H1 (cell line): ENCODE measurements around the gene KRTAP1-3. TPM values are rescaled to one million over a fixed set of nuclear protein-coding genes. Genes with fewer than 3 reads are reported as not detected.
"Not testable (repeated sequence)": the region's sequence is repeated elsewhere in the genome, so short reads cannot be mapped to it uniquely, and the experiment has no call there.

Experiments used
- CTCF ChIA-PET: fragments of 300-600 bp; sonication (Branson Sonifier 250); formaldehyde crosslinking; loops from one replicate; lab custom pipeline; 2021; ENCODE audit not compliant: partially characterized antibody; lab: Charles Lee
- POLR2A ChIA-PET: fragments of 300-600 bp; sonication (Branson Sonifier 250); formaldehyde crosslinking; loops from one replicate; lab custom pipeline; 2021; ENCODE audit warnings: inconsistent platforms; ENCODE audit not compliant: partially characterized antibody; lab: Charles Lee
- DNase-seq, 2 experiments: peaks; one replicate each; pipeline versions ENCODE4 v3.0.0 to v3.0.0-alpha.2; 2010 to 2022; ENCODE audit warnings: low spot score in 2 of 2, low read depth in 1 of 2, mixed read lengths in 1 of 2
- FAIRE-seq: peaks from 2 replicates; lab custom pipeline; 2011; peaks lifted over from hg19 to GRCh38; lab: Jason Lieb, UNC
- H2AFZ ChIP-seq: 2 replicates; pipeline ENCODE4 v1.8.1; 2012; ENCODE audit warnings: low read length, inconsistent platforms
- H2AK5ac ChIP-seq: 2 replicates; pipeline ENCODE4 v1.6.1; 2013; ENCODE audit warnings: low read depth, low read length
- H2BK120ac ChIP-seq: replicated peaks from 2 replicates; pipeline ENCODE3; 2013; ENCODE audit warnings: low read depth, low read length, inconsistent platforms
- H2BK12ac ChIP-seq: 2 replicates; pipeline ENCODE4 v1.6.1; 2013; ENCODE audit warnings: low read depth, low read length
- H2BK15ac ChIP-seq: 2 replicates; pipeline ENCODE4 v1.6.1; 2013; ENCODE audit warnings: low read length
- H2BK20ac ChIP-seq: 2 replicates; pipeline ENCODE4 v1.6.1; 2013; ENCODE audit warnings: low read length
- H2BK5ac ChIP-seq: 2 replicates; pipeline ENCODE4 v1.6.1; 2013; ENCODE audit warnings: low read depth, low read length
- H3K14ac ChIP-seq: 2 replicates; pipeline ENCODE4 v1.6.1; 2013; ENCODE audit warnings: inconsistent platforms; ENCODE audit not compliant: insufficient read length
- H3K18ac ChIP-seq: 2 replicates; pipeline ENCODE4 v1.6.1; 2013; ENCODE audit warnings: low read length; ENCODE audit errors: extremely low read depth
- H3K23ac ChIP-seq: 2 replicates; pipeline ENCODE4 v1.6.1; 2013; ENCODE audit warnings: inconsistent platforms; ENCODE audit not compliant: insufficient read length
- H3K23me2 ChIP-seq: 2 replicates; pipeline ENCODE4 v1.6.1; 2013; ENCODE audit warnings: low read depth, low read length
- H3K27ac ChIP-seq: 2 replicates; pipeline ENCODE4 v1.6.1; 2011; ENCODE audit warnings: low read depth, low read length, inconsistent platforms
- H3K27me3 ChIP-seq, 4 experiments: replicated peaks in 1 of 4; 1 replicate in 1 of 4; 2 replicates in 3 of 4; pipeline versions ENCODE4 v1.6.1 to v1.8.1; 2011 to 2013; ENCODE audit warnings: low read length in 3 of 4, mild to moderate bottlenecking in 3 of 4, inconsistent platforms in 2 of 4, mixed read lengths in 2 of 4, moderate library complexity in 1 of 4; ENCODE audit not compliant: control insufficient read depth in 3 of 4, insufficient read depth in 3 of 4; ENCODE audit errors: extremely low read depth in 1 of 4
- H3K36me3 ChIP-seq, 4 experiments: 2 replicates each; pipeline versions ENCODE4 v1.6.1 to v1.8.1; 2011 to 2013; ENCODE audit warnings: mild to moderate bottlenecking in 4 of 4, low read length in 3 of 4, moderate library complexity in 2 of 4, control low read depth in 1 of 4, inconsistent platforms in 1 of 4; ENCODE audit not compliant: insufficient read depth in 4 of 4, control insufficient read depth in 2 of 4
- H3K4ac ChIP-seq: replicated peaks from 2 replicates; pipeline ENCODE3; 2013; ENCODE audit warnings: low read length, low read depth, mixed read lengths, inconsistent platforms; ENCODE audit not compliant: insufficient read length
- H3K4me1 ChIP-seq, 4 experiments: replicated peaks in 1 of 4; 1 replicate in 1 of 4; 2 replicates in 3 of 4; pipeline versions ENCODE4 v1.6.1 to v1.8.1; 2011 to 2013; ENCODE audit warnings: low read length in 3 of 4, inconsistent platforms in 2 of 4, mixed read lengths in 1 of 4; ENCODE audit not compliant: insufficient read depth in 4 of 4, control insufficient read depth in 3 of 4
- H3K4me2 ChIP-seq, 2 experiments: 2 replicates each; pipeline versions ENCODE4 v1.6.1 to v1.8.1; 2011 to 2013; ENCODE audit warnings: low read depth in 2 of 2, low read length in 2 of 2, control low read depth in 1 of 2, inconsistent platforms in 1 of 2, mild to moderate bottlenecking in 1 of 2; ENCODE audit not compliant: insufficient read depth in 1 of 2
- H3K4me3 ChIP-seq, 4 experiments: fragments of 200-600, 300-600 bp in 1 of 4; sonication (generic), shearing (Covaris generic), sonication (Bioruptor Twin) in 1 of 4; 2 replicates each; pipeline versions ENCODE4 v1.5.1 to v1.8.1; 2011 to 2016; ENCODE audit warnings: low read length in 4 of 4, low read depth in 3 of 4, control low read depth in 2 of 4, inconsistent platforms in 2 of 4, mild to moderate bottlenecking in 2 of 4, mixed read lengths in 1 of 4, moderate library complexity in 1 of 4; ENCODE audit not compliant: insufficient read depth in 2 of 4; ENCODE audit errors: extremely low read depth in 1 of 4
- H3K56ac ChIP-seq: replicated peaks from 2 replicates; pipeline ENCODE3; 2013; ENCODE audit warnings: low read depth, mild to moderate bottlenecking, mixed read lengths, low read length, inconsistent platforms; ENCODE audit not compliant: insufficient read length
- H3K79me1 ChIP-seq: 2 replicates; pipeline ENCODE4 v1.6.1; 2013; ENCODE audit warnings: low read depth, low read length, control low read depth
- H3K79me2 ChIP-seq, 2 experiments: 2 replicates each; pipeline versions ENCODE4 v1.6.1 to v1.8.1; 2012 to 2013; ENCODE audit warnings: low read length in 2 of 2, mild to moderate bottlenecking in 2 of 2, inconsistent platforms in 1 of 2; ENCODE audit not compliant: insufficient read depth in 2 of 2, control insufficient read depth in 1 of 2
- H3K9ac ChIP-seq, 4 experiments: replicated peaks in 1 of 4; 1 replicate in 1 of 4; 2 replicates in 3 of 4; pipeline versions ENCODE4 v1.6.1 to v1.8.1; 2011 to 2013; ENCODE audit warnings: low read depth in 3 of 4, low read length in 3 of 4, control low read depth in 2 of 4, mild to moderate bottlenecking in 2 of 4, moderate library complexity in 2 of 4, inconsistent platforms in 1 of 4; ENCODE audit errors: extremely low read depth in 1 of 4
- H3K9me3 ChIP-seq, 2 experiments: 2 replicates each; pipeline versions ENCODE4 v1.6.1 to v1.8.1; 2012 to 2013; ENCODE audit warnings: mild to moderate bottlenecking in 2 of 2, moderate library complexity in 2 of 2, control low read depth in 1 of 2, inconsistent platforms in 1 of 2, low read depth in 1 of 2, low read length in 1 of 2, mixed read lengths in 1 of 2; ENCODE audit not compliant: insufficient read depth in 2 of 2
- H4K20me1 ChIP-seq, 2 experiments: replicated peaks in 1 of 2; 2 replicates each; pipeline versions ENCODE3 to v1.8.1; 2011 to 2013; ENCODE audit warnings: inconsistent platforms in 2 of 2, low read length in 2 of 2, mild to moderate bottlenecking in 1 of 2; ENCODE audit not compliant: insufficient read depth in 2 of 2, control insufficient read depth in 1 of 2
- H4K5ac ChIP-seq: 2 replicates; pipeline ENCODE4 v1.6.1; 2013; ENCODE audit warnings: low read length, low read depth, mixed read lengths, inconsistent platforms; ENCODE audit not compliant: insufficient read length
- H4K8ac ChIP-seq: 2 replicates; pipeline ENCODE4 v1.8.0; 2013; ENCODE audit warnings: mild to moderate bottlenecking, moderate library complexity, low read length, inconsistent platforms; ENCODE audit not compliant: insufficient read depth; ENCODE audit errors: extremely low read depth
- H4K91ac ChIP-seq: replicated peaks from 2 replicates; pipeline ENCODE3; 2013; ENCODE audit warnings: low read length, mixed read lengths, inconsistent platforms; ENCODE audit not compliant: insufficient read length
- RAD21 ChIP-seq, 2 experiments: IDR thresholded peaks in 1 of 2; conservative IDR thresholded peaks in 1 of 2; 2 replicates each; pipeline ENCODE4 v1.6.1; 2011; ENCODE audit warnings: low read depth in 2 of 2, low read length in 2 of 2, improper control_type of control experiment in 1 of 2, inconsistent platforms in 1 of 2, mild to moderate bottlenecking in 1 of 2, moderate library complexity in 1 of 2
- WGBS, 2 experiments: shearing (Covaris generic) in 1 of 2; methylation state at CpG; one replicate each; pipeline versions ENCODE4 v1.1.6 to v1.1.7; 2013 to 2015; ENCODE audit warnings: low lambda C conversion rate in 2 of 2, mixed read lengths in 2 of 2, inconsistent platforms in 1 of 2, low coverage in 1 of 2, missing lambda C conversion rate in 1 of 2; ENCODE audit not compliant: insufficient replicate concordance in 2 of 2, insufficient coverage in 1 of 2, insufficient read length in 1 of 2; ENCODE audit errors: extremely low coverage in 1 of 2, missing lambda C conversion rate in 1 of 2; 5-methylcytosine and 5-hydroxymethylcytosine counted together
- polyA plus RNA-seq, 7 experiments: library from polyadenylated mRNA; depleted of rRNA in 3 of 7; stranded (reverse) in 5 of 7; unstranded in 2 of 7; fragments of >200 nt in 5 of 7; fragments of 200-250 nt in 2 of 7; gene quantifications; 1 replicate in 5 of 7; 2 replicates in 1 of 7; 4 replicates in 1 of 7; pipeline versions ENCODE4 v1.2.1 to v1.2.3, GENCODE V29; 2011 to 2013; ENCODE audit warnings: missing spikeins in 2 of 7, mixed read lengths in 2 of 7
- total RNA-seq: library from RNA; stranded (reverse); fragmentation: NEBNext Ultra II Directional; extraction: Animal tissue kit (Norgen Biotek cat#: 25700); gene quantifications from 2 replicates; pipeline ENCODE4 v1.2.1, GENCODE V29; 2021

The KRTAP1-3 gene
- total and polyA plus RNA-seq, 2 of the 8 experiments (the other 6 are each of a cell fraction or from before 2014, with no cell fraction given), result not detected

DNA sequence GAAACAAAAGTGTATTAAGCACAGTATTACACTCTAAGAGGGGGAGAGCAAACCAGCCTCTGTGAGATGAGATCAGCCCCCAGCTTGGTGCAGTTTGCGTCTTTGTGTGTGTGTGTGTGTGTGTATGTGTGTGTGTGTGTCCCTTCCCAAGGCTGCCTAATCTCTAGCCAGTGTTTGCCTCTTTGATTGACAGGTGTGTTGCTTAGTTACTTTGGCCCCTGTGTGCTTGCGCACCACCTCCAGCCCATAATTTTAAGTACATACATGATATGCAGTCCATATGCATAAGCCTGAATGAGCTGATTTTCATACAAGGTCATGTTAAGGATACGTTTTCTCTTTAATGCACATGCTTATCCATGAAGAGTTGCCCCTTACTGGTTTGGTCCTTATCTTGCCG lies 32.9 kb downstream of the KRTAP1-3 start:
- Histone ChIP-seq H4K8ac (no peak overlapping the region), H3K18ac (no peak overlapping the region)
- CTCF ChIA-PET, result interaction anchor here (1.0 kb wide), 1 partner anchor 38 kb away, joined by 3 read pairs; no protein-coding TSS in a partner anchor

DNA sequence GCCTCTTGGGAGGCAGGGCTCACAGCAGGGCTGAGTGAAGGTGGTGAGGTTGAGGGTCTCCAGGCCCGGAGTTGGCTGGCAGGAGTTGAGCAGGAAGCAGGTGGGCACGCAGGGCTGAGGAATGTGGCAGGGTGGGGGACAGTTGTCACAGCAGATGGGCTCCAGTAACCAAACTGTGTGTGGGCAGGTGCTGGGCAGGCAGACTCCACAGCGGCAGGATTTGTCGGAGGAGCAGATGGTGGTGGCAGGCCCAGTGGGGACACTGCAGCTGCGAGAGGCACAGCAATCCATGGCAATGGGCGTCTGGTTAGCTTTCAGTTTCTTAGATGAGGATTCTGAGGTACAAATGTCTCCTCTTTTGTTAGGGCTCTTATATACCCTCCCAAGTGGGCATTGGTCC lies 35.1 kb downstream of the KRTAP1-3 start, which contains the start of gene KRTAP3-2:
KRTAP3-2 (minus strand) TSS at position 344 of the 400 bp plus-strand sequence; CDS start at position 291, 53 bp downstream.
- H4K91ac ChIP-seq, H3K27ac ChIP-seq, H4K8ac ChIP-seq, H3K14ac ChIP-seq, H3K79me2 ChIP-seq, POLR2A ChIA-PET, H3K36me3 ChIP-seq, H3K18ac ChIP-seq, H3K79me1 ChIP-seq, H2BK12ac ChIP-seq, H3K4me3 ChIP-seq, H2AK5ac ChIP-seq, H3K4me1 ChIP-seq, DNase-seq, H3K4ac ChIP-seq, H2BK120ac ChIP-seq, CTCF ChIA-PET, H3K9ac ChIP-seq, H3K56ac ChIP-seq, H2BK20ac ChIP-seq, H3K23ac ChIP-seq, H3K27me3 ChIP-seq, H2BK15ac ChIP-seq, H4K5ac ChIP-seq, H3K4me2 ChIP-seq, H3K23me2 ChIP-seq, FAIRE-seq, H3K9me3 ChIP-seq, H2AFZ ChIP-seq, H2BK5ac ChIP-seq, H4K20me1 ChIP-seq: not testable (repeated sequence)
- 78% methylated on average over 5 of the region's 6 CpGs; no CpG with 5 or more reads in 1 of the 2 experiments for WGBS, 2 experiments

More for the DNA sequence above, 32.9 kb downstream of the KRTAP1-3 start:
- no peak overlapping the region for H3K9ac ChIP-seq
- no peak overlapping the region for H3K4me3 ChIP-seq
- no peak overlapping the region for H2AK5ac ChIP-seq
- H4K5ac ChIP-seq, result no peak overlapping the region
- no peaks in the 10 kb centered on the region for H3K27me3 ChIP-seq
- no peak overlapping the region for H2BK15ac ChIP-seq
- TF ChIP-seq RAD21 (IDR thresholded peaks at IDR 0.05 in 1 of 2, conservative IDR thresholded peaks at IDR 0.05 in 1 of 2; ENCODE audit: low read depth in 2 of 2, low read length in 2 of 2), result no peak
- H3K56ac ChIP-seq, result no peak overlapping the region
- H4K20me1 ChIP-seq, result no peaks in the 10 kb centered on the region
- WGBS, 2 experiments, result 91% methylated on average over 4 of the region's 4 CpGs; no CpG with 5 or more reads in 1 of the 2 experiments
- POLR2A ChIA-PET, result no interaction called here
- H2BK120ac ChIP-seq, result no peak overlapping the region
- H3K4me1 ChIP-seq, result no peaks in the 10 kb centered on the region; a peak in 1 of 7 replicates
- no peak overlapping the region for H2BK12ac ChIP-seq
- no peak overlapping the region for H4K91ac ChIP-seq
- H3K23ac ChIP-seq, result no peak overlapping the region
- H3K9me3 ChIP-seq, result no peaks in the 10 kb centered on the region
- no peaks in the 10 kb centered on the region for H3K79me1 ChIP-seq
- H3K14ac ChIP-seq, result no peak overlapping the region
- H3K23me2 ChIP-seq, result no peaks in the 10 kb centered on the region
- no peak overlapping the region for H3K4me2 ChIP-seq
- H2AFZ ChIP-seq, result no peak overlapping the region
- no peak overlapping the region for H3K27ac ChIP-seq
- H3K36me3 ChIP-seq, result no peaks in the 10 kb centered on the region
- H2BK20ac ChIP-seq, result no peak overlapping the region
- no peak overlapping the region for H3K4ac ChIP-seq
- H3K79me2 ChIP-seq, result no peaks in the 10 kb centered on the region
- H2BK5ac ChIP-seq, result no peak overlapping the region
- FAIRE-seq, result no peak
- DNase-seq, result no peak
